Erythroblast (primary cell): ENCODE results near the gene ADGRD1.

Experiments
- GATA1 ChIP-seq: IDR thresholded peaks from 2 replicates; pipeline ENCODE4 v1.6.1; 2011; ENCODE audit warnings: low read depth, mild to moderate bottlenecking, control low read depth, low read length, moderate library complexity
- POLR2A ChIP-seq: IDR thresholded peaks from 2 replicates; pipeline ENCODE4 v1.6.1; 2011; ENCODE audit warnings: mild to moderate bottlenecking, low read length

DNA sequence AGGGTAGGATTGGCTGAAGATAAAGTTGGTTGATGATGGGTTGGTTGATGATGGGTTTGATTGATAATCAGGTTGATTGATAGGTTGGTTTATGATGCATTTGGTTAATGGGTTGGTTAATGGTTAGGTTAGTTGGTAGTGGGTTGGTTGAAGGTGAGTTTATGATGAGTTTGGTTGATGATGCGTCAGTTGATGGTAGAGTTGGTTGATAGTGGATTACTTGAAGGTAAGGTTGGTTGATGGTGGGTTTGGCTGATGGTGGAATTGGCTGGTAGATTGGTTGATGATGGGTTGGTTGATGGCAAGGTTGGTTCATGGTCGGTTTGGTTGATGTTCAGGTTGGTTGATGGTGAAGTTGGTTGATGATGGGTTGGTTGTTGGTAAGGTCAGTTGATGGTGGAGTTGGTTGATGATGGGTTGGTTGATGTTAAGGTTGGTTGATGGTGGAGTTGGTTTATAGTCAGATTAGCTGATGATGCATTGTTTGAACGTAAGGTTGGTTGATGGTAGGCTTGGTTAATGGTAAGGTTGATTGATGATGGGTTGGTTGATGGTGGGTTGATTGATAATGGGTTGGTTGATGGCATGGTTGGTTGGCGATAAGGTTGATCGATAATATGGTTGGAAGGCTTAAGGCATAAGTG is 146.4 kb downstream of the ADGRD1 start:
- TF ChIP-seq POLR2A (no peak), GATA1 (no peak)
